ENCODE data around the gene RIMKLA. TPM values are rescaled to one million over a fixed set of nuclear protein-coding genes. Genes with fewer than 3 reads are reported as not detected.

The RIMKLA gene
- total RNA-seq, 4 donors from 2014 or later: 2.9 to 7.0 (median 4.0) TPM

GRCh38 chr1:42431514-42431913, 50.9 kb downstream of the RIMKLA start:
- ATAC-seq: no peak
- Histone ChIP-seq H3K4me3 (no peak overlapping the region), H3K9me3 (no peaks in the 10 kb centered on the region), H3K27ac (no peak overlapping the region), H3K36me3 (no peaks in the 10 kb centered on the region), H3K27me3 (no peaks in the 10 kb centered on the region), H3K4me1 (no peaks in the 10 kb centered on the region)
- TF ChIP-seq EP300 (IDR thresholded peaks at IDR 0.05) (no peak), POLR2AphosphoS5 (IDR thresholded peaks at IDR 0.05) (no peak), CTCF (IDR thresholded peaks at IDR 0.05) (no peak), POLR2A (IDR thresholded peaks at IDR 0.05) (no peak)
- WGBS, 2 donors (ENCODE audit: low coverage in 1 of 2): 68 to 76% methylated on average over 2 to 3 of the region's 3 CpGs

GRCh38 chr1:42432714-42433113, 52.1 kb downstream of the RIMKLA start:
- no peak for ATAC-seq
- Histone ChIP-seq H3K9me3 (no peaks in the 10 kb centered on the region), H3K36me3 (no peaks in the 10 kb centered on the region), H3K4me1 (no peaks in the 10 kb centered on the region), H3K27me3 (no peaks in the 10 kb centered on the region), H3K27ac (no peak overlapping the region), H3K4me3 (no peak overlapping the region)
- TF ChIP-seq POLR2AphosphoS5 (IDR thresholded peaks at IDR 0.05): no peak
- WGBS, 2 donors (ENCODE audit: low coverage in 1 of 2): 71 to 100% methylated on average over 1 to 4 of the region's 4 CpGs

- no peaks in the 10 kb centered on the region for H3K36me3 ChIP-seq
- H3K4me1 ChIP-seq: no peaks in the 10 kb centered on the region
- H3K27ac ChIP-seq: no peak overlapping the region
- H3K4me3 ChIP-seq: no peak overlapping the region
- no peaks in the 10 kb centered on the region for H3K27me3 ChIP-seq
- TF ChIP-seq POLR2AphosphoS5 (IDR thresholded peaks at IDR 0.05) (no peak), CTCF (IDR thresholded peaks at IDR 0.05) (no peak), EP300 (IDR thresholded peaks at IDR 0.05) (no peak), POLR2A (IDR thresholded peaks at IDR 0.05) (no peak)
- 67 to 90% methylated on average over 3 to 6 of the region's 6 CpGs for WGBS, 2 donors (ENCODE audit: low coverage in 1 of 2)
- no peak for ATAC-seq
- H3K9me3 ChIP-seq: no peaks in the 10 kb centered on the region
These were observed 52.8 kb downstream of the RIMKLA start for GRCh38 chr1:42433369-42433768.

GRCh38 chr1:42434340-42434739, 53.7 kb downstream of the RIMKLA start:
- H3K27me3 ChIP-seq: no peaks in the 10 kb centered on the region
- H3K4me1 ChIP-seq: no peaks in the 10 kb centered on the region
- H3K36me3 ChIP-seq: no peaks in the 10 kb centered on the region
- H3K27ac ChIP-seq: no peak overlapping the region
- H3K9me3 ChIP-seq: no peaks in the 10 kb centered on the region
- 90% methylated on average over 2 of the region's 4 CpGs; no CpG with 5 or more reads in 1 of the 2 donors for WGBS, 2 donors (ENCODE audit: low coverage in 1 of 2)
- no peak for ATAC-seq
- H3K4me3 ChIP-seq: no peak overlapping the region
- no peak for TF ChIP-seq EP300 (IDR thresholded peaks at IDR 0.05)
- no peak for TF ChIP-seq CTCF (IDR thresholded peaks at IDR 0.05)
- no peak for TF ChIP-seq POLR2A (IDR thresholded peaks at IDR 0.05)
- no peak for TF ChIP-seq POLR2AphosphoS5 (IDR thresholded peaks at IDR 0.05)

GRCh38 chr1:42439940-42440339, 59.3 kb downstream of the RIMKLA start:
- TF ChIP-seq CTCF (IDR thresholded peaks at IDR 0.05): no peak
- ATAC-seq: no peak
- 100% methylated on average over 1 of the region's 2 CpGs; no CpG with 5 or more reads in 1 of the 2 donors for WGBS, 2 donors (ENCODE audit: low coverage in 1 of 2)

More at GRCh38 chr1:42439940-42440339, 59.3 kb downstream of the RIMKLA start:
- no peak overlapping the region for H3K4me3 ChIP-seq
- H3K4me1 ChIP-seq: no peaks in the 10 kb centered on the region
- H3K36me3 ChIP-seq: no peaks in the 10 kb centered on the region
- no peaks in the 10 kb centered on the region for H3K9me3 ChIP-seq
- no peaks in the 10 kb centered on the region for H3K27me3 ChIP-seq
- H3K27ac ChIP-seq: no peak overlapping the region

All from gastroesophageal sphincter (tissue), 4 donors.